Stimulated activated effector memory CD8-positive, alpha-beta T cell treated with anti-CD3 and anti-CD28 coated beads, Interleukin-12 subunit alpha, Interleukin-12 subunit beta, amount 100 ng/mL, for 72 hours (primary cell): ENCODE measurements around the gene GMPPA.

Experiments
- ATAC-seq: fragments of 150-1000 bp; cut with Tn5 transposase; 2 replicates; pipeline ENCODE4 v1.10.0; 2021
- DNase-seq, 2 donors: peaks; one replicate each; pipeline ENCODE4 v3.0.0; 2021 to 2022; ENCODE audit warnings: low spot score in 2 of 2
- H3K27ac Mint-ChIP-seq: one replicate; pipeline ENCODE4 v1.8.0; 2022; ENCODE audit warnings: mild to moderate bottlenecking, mixed read lengths
- H3K36me3 Mint-ChIP-seq: one replicate; pipeline ENCODE4 v1.8.0; 2022; ENCODE audit warnings: mild to moderate bottlenecking, mixed read lengths
- H3K4me1 Mint-ChIP-seq: one replicate; pipeline ENCODE4 v1.8.0; 2022; ENCODE audit warnings: mixed read lengths
- H3K4me3 Mint-ChIP-seq: one replicate; pipeline ENCODE4 v1.8.0; 2022; ENCODE audit warnings: mild to moderate bottlenecking, mixed read lengths
- H3K9me3 Mint-ChIP-seq: one replicate; pipeline ENCODE4 v1.8.0; 2022; ENCODE audit warnings: mixed read lengths

Gene GMPPA

DNA sequence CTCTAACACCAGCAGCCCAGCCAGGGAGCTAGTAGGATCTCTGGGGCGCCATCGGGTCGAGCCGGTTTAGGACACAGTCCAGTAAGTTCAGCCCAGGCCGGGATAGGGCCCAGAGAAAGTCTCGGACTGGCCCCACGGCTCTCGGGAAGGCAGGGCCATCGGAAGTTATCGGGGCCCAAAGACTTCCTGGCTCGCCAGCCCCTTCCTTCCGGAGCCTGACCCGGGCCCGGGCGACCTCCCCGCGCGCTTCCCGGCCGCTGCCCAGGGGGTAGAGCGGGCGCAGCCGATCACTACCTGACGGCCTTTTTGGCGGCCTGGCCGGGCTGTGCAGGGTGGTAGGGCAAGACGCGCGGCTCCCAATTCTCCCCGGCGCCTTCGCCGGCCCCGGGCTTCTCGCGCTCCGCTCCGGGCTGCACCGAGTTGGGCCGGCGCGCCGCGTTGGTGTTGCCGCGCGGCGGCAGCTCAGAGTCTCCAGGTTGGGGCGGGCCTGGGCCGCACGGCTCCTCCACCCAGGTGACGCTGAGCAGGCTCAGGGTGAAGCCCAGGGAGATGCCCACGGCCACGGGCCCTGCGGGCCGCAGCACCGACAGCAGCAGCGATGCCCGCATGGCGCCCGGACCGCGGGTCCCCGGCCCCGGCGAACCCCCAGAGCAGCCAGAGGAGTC lies 44.4 kb downstream of the GMPPA start:
- peaks cover 29% of the 10 kb centered on the region for H3K4me1 Mint-ChIP-seq
- ATAC-seq (peak; percentile 65), DNase-seq (peak in 1 of 2 donors; percentile 59)
- peaks cover 33% of the 10 kb centered on the region for H3K36me3 Mint-ChIP-seq
- H3K4me3 Mint-ChIP-seq: peak overlapping the region; percentile 88
- no peak overlapping the region for H3K27ac Mint-ChIP-seq
- no peaks in the 10 kb centered on the region for H3K9me3 Mint-ChIP-seq

DNA sequence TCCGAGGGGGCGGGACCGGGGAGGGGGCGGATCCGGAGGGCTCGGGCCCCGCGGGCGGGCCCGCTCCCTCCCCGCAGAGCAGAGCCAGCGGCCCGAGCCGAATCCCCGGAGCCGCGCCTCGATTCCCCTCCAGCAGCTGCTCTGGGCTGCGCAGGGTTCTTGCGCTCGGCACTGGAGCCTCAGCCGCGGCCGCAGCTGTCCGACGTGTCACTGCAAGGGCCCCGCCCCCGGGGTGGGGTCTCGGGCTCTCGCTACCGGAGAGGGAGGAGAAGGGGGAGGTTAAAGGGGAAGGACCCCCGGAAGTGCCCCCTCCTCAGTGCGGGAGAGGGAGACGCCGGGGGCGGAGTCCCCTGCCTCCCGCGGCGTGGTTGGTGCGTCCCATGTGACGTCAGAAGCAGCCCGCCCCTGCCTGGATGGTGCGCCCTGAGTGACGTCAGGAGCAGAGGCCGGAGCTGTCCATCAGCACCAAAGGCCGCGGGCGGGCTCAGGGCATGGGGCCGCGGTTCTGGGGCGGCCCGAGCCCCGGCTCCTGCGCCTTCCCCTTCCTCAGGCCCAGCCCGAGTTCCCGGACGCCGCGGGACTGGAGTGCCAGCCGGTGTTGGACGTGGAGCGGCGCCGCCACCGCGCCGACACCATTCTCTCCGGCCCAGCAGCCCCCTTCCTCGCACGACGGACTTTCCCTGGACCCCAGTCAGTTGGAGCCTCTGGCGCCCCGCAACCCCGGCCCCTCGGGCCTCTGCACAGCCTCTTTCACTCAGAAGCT lies 45.1 kb downstream of the GMPPA start, which contains the start of the genes CHPF and TMEM198:
Gene CHPF (minus strand): TSS at position 214 of the 763 bp plus-strand sequence. CDS start 271 bp downstream, outside the sequence.
Gene TMEM198 (plus strand): TSS at position 433 of the 763 bp plus-strand sequence. CDS start 700 bp downstream, outside the sequence.
- Mint-ChIP-seq H3K36me3 (peaks cover 29% of the 10 kb centered on the region), H3K4me1 (peaks cover 29% of the 10 kb centered on the region), H3K27ac (peak within 1 kb of the TSS; percentile 59), H3K9me3 (no peaks in the 10 kb centered on the region), H3K4me3 (peak within 1 kb of the TSS; percentile 88)
- peak; percentile 90 to 97 for DNase-seq
- ATAC-seq: peak; percentile 85

DNA sequence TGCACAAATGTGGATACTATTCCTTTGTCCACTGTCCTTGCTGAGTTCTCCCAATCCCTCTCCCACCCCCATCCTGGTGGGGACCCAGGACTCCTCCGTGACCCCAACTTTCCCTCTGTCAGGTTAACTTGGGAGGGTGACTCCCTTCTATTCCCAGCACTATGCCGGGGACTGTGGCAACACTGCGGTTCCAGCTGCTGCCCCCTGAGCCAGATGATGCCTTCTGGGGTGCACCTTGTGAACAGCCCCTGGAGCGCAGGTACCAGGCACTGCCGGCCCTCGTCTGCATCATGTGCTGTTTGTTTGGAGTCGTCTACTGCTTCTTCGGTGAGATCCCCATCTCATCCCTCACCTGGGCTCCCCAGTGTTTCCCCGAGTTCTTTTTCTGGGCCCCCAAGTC lies 45.9 kb downstream of the GMPPA start:
- peaks cover 29% of the 10 kb centered on the region for H3K4me1 Mint-ChIP-seq
- peak overlapping the region; percentile 88 for H3K4me3 Mint-ChIP-seq
- H3K36me3 Mint-ChIP-seq: peaks cover 22% of the 10 kb centered on the region
- peak overlapping the region; percentile 59 for H3K27ac Mint-ChIP-seq
- ATAC-seq (no peak), DNase-seq (no peak)
- H3K9me3 Mint-ChIP-seq: no peaks in the 10 kb centered on the region

GRCh38 chr2:219545295-219545942 lies 46.7 kb downstream of the GMPPA start:
- H3K36me3 Mint-ChIP-seq: peaks cover 16% of the 10 kb centered on the region
- DNase-seq (no peak), ATAC-seq (no peak)
- peaks cover 29% of the 10 kb centered on the region for H3K4me1 Mint-ChIP-seq
- H3K27ac Mint-ChIP-seq: no peak overlapping the region
- H3K9me3 Mint-ChIP-seq: no peaks in the 10 kb centered on the region
- H3K4me3 Mint-ChIP-seq: peak overlapping the region; percentile 88

GRCh38 chr2:219545943-219546352 lies 47.3 kb downstream of the GMPPA start:
- peaks cover 13% of the 10 kb centered on the region for H3K36me3 Mint-ChIP-seq
- DNase-seq (no peak), ATAC-seq (no peak)
- H3K4me3 Mint-ChIP-seq: no peak overlapping the region
- H3K4me1 Mint-ChIP-seq: peaks cover 32% of the 10 kb centered on the region
- no peak overlapping the region for H3K27ac Mint-ChIP-seq
- H3K9me3 Mint-ChIP-seq: no peaks in the 10 kb centered on the region

GRCh38 chr2:219547621-219548020 lies 48.9 kb downstream of the GMPPA start:
- peaks cover 6% of the 10 kb centered on the region for H3K36me3 Mint-ChIP-seq
- peaks cover 27% of the 10 kb centered on the region for H3K4me1 Mint-ChIP-seq
- no peak for ATAC-seq
- no peak overlapping the region for H3K27ac Mint-ChIP-seq
- H3K4me3 Mint-ChIP-seq: no peak overlapping the region
- no peaks in the 10 kb centered on the region for H3K9me3 Mint-ChIP-seq
- DNase-seq: no peak

DNA sequence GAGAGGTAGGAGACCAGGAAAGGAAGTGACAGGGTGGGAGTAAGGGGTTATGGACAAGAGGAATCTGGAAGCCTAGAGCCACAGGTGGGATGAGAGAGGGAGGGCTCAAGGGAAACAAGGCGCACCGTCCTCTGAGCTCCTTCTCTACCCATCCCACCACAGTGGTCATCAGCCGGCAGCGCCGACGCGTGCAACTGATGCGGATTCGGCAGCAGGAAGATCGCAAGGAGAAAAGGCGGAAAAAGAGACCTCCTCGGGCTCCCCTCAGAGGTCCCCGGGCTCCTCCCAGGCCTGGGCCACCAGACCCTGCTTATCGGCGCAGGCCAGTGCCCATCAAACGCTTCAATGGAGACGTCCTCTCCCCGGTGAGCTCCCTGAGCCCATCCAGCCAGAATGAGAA lies 50.3 kb downstream of the GMPPA start:
- H3K9me3 Mint-ChIP-seq: no peaks in the 10 kb centered on the region
- no peak overlapping the region for H3K27ac Mint-ChIP-seq
- no peak overlapping the region for H3K4me3 Mint-ChIP-seq
- H3K4me1 Mint-ChIP-seq: peaks cover 24% of the 10 kb centered on the region
- peaks cover 6% of the 10 kb centered on the region for H3K36me3 Mint-ChIP-seq
- DNase-seq (no peak), ATAC-seq (no peak)

DNA sequence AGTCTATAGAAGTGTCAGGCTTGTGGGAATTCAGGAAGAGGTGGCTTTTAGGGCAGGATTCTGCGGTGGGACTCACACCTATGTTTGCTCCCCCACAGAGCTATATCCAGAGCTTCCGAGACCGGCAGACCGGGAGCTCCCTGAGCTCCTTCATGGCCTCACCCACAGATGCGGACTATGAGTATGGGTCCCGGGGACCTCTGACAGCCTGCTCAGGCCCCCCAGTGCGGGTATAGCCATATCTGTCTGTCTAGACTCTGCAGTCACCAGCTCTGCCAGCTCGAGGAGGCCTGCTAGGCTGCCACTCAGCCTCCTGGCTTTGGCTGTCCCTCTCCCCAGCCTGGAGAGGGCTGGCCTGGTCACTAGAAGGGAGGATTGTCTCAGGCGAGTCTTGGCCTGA lies 50.9 kb downstream of the GMPPA start:
- H3K36me3 Mint-ChIP-seq: peaks cover 2% of the 10 kb centered on the region
- ATAC-seq (no peak), DNase-seq (no peak)
- H3K4me3 Mint-ChIP-seq: no peak overlapping the region
- H3K27ac Mint-ChIP-seq: no peak overlapping the region
- H3K4me1 Mint-ChIP-seq: peaks cover 18% of the 10 kb centered on the region
- no peaks in the 10 kb centered on the region for H3K9me3 Mint-ChIP-seq

- H3K27ac Mint-ChIP-seq: no peak overlapping the region
- peak; percentile 14 for ATAC-seq
- peaks cover 12% of the 10 kb centered on the region for H3K4me1 Mint-ChIP-seq
- H3K9me3 Mint-ChIP-seq: no peaks in the 10 kb centered on the region
- H3K36me3 Mint-ChIP-seq: no peaks in the 10 kb centered on the region
- no peak for DNase-seq
- peak overlapping the region; percentile 81 for H3K4me3 Mint-ChIP-seq
Measured at GRCh38 chr2:219551441-219552381, 53.0 kb downstream of the GMPPA start.

GRCh38 chr2:219552382-219553167 lies 53.9 kb downstream of the GMPPA start:
- DNase-seq (peak; percentile 80 to 94), ATAC-seq (peak; percentile 89)
- no peaks in the 10 kb centered on the region for H3K36me3 Mint-ChIP-seq
- H3K4me3 Mint-ChIP-seq: peak overlapping the region; percentile 81
- H3K9me3 Mint-ChIP-seq: no peaks in the 10 kb centered on the region
- H3K4me1 Mint-ChIP-seq: peaks cover 12% of the 10 kb centered on the region
- H3K27ac Mint-ChIP-seq: no peak overlapping the region

DNA sequence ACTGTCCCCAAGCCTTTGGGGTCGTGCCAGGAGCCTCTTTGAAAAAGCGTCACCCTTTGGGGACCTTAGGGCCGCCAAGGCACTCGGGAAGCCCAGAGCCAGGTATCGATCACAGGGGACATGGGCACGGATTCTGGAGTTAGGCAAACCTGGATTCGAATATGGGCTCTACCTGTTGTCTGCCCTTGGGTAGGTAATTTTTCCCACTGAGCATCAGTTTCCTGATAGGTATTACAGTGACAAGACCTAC lies 54.4 kb downstream of the GMPPA start:
- DNase-seq: no peak
- H3K9me3 Mint-ChIP-seq: no peaks in the 10 kb centered on the region
- no peaks in the 10 kb centered on the region for H3K36me3 Mint-ChIP-seq
- H3K4me1 Mint-ChIP-seq: peaks cover 12% of the 10 kb centered on the region
- no peak for ATAC-seq
- H3K27ac Mint-ChIP-seq: no peak overlapping the region
- H3K4me3 Mint-ChIP-seq: peak overlapping the region; percentile 81

GRCh38 chr2:219553463-219553963 lies 54.8 kb downstream of the GMPPA start:
- peak overlapping the region; percentile 81 for H3K4me3 Mint-ChIP-seq
- no peaks in the 10 kb centered on the region for H3K36me3 Mint-ChIP-seq
- peaks cover 12% of the 10 kb centered on the region for H3K4me1 Mint-ChIP-seq
- no peak overlapping the region for H3K27ac Mint-ChIP-seq
- no peak for ATAC-seq
- DNase-seq: no peak
- H3K9me3 Mint-ChIP-seq: no peaks in the 10 kb centered on the region

GRCh38 chr2:219554350-219554749 lies 55.7 kb downstream of the GMPPA start:
- ATAC-seq (no peak), DNase-seq (no peak)
- no peak overlapping the region for H3K4me3 Mint-ChIP-seq
- H3K9me3 Mint-ChIP-seq: no peaks in the 10 kb centered on the region
- H3K4me1 Mint-ChIP-seq: peaks cover 12% of the 10 kb centered on the region
- no peaks in the 10 kb centered on the region for H3K36me3 Mint-ChIP-seq
- H3K27ac Mint-ChIP-seq: no peak overlapping the region

DNA sequence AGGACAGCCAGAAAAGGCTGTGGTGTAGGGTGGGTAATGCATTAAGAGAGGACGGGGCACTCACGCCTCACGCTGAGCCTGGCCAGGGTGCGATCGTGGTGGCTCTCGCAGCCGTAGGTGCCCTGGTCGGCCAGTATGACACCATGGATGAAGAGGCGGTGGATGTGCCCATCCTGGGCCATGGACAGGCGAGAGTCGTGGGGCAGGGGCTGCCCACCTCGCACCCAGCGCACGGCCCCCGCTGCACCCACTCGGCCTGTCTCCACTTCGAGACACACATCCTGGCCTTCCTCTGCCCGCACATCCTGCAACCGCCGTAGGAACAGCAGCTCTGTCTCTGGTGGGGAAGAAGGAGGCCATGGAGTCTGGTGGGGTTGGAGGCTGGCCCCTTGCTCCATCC lies 57.3 kb downstream of the GMPPA start:
- Mint-ChIP-seq H3K4me3 (no peak overlapping the region), H3K9me3 (no peaks in the 10 kb centered on the region), H3K4me1 (peaks cover 9% of the 10 kb centered on the region), H3K27ac (no peak overlapping the region), H3K36me3 (no peaks in the 10 kb centered on the region)
- DNase-seq (no peak), ATAC-seq (no peak)
